ENCODE data around the gene PALLD.

The PALLD gene

GRCh38 chr4:168734703-168735678, 238.1 kb downstream of the PALLD start:
- DNase-seq (ENCODE audit: low spot score), result no peak

- DNase-seq (ENCODE audit: low spot score), result no peak
These were observed 238.9 kb downstream of the PALLD start for GRCh38 chr4:168735735-168736134.

- no peak for DNase-seq (ENCODE audit: low spot score)
These were observed 240.3 kb downstream of the PALLD start for GRCh38 chr4:168736860-168737805.

GRCh38 chr4:168737806-168738172, 240.9 kb downstream of the PALLD start:
- no peak for DNase-seq (ENCODE audit: low spot score)

GRCh38 chr4:168739886-168740285, 243.0 kb downstream of the PALLD start:
- no peak for DNase-seq (ENCODE audit: low spot score)

- no peak for DNase-seq (ENCODE audit: low spot score)
These were observed 243.8 kb downstream of the PALLD start for GRCh38 chr4:168740691-168741090.

- no peak for DNase-seq (ENCODE audit: low spot score)
These were observed 244.7 kb downstream of the PALLD start for GRCh38 chr4:168741281-168742173.

GRCh38 chr4:168743131-168743530, 246.3 kb downstream of the PALLD start:
- DNase-seq (ENCODE audit: low spot score), result no peak

- no peak for DNase-seq (ENCODE audit: low spot score)
These were observed 246.7 kb downstream of the PALLD start for GRCh38 chr4:168743601-168744000.

GRCh38 chr4:168744021-168744420, 247.2 kb downstream of the PALLD start:
- no peak for DNase-seq (ENCODE audit: low spot score)

- DNase-seq (ENCODE audit: low spot score), result no peak
These were observed 252.0 kb downstream of the PALLD start for GRCh38 chr4:168748807-168749206.

- no peak for DNase-seq (ENCODE audit: low spot score)
These were observed 254.7 kb downstream of the PALLD start for GRCh38 chr4:168751263-168752225.

GRCh38 chr4:168755598-168756477, 259.0 kb downstream of the PALLD start:
- DNase-seq (ENCODE audit: low spot score), result no peak

- no peak for DNase-seq (ENCODE audit: low spot score)
These were observed 260.6 kb downstream of the PALLD start for GRCh38 chr4:168757500-168757899.

- no peak for DNase-seq (ENCODE audit: low spot score)
These were observed 261.6 kb downstream of the PALLD start for GRCh38 chr4:168758351-168758876.

GRCh38 chr4:168759321-168759720, 262.5 kb downstream of the PALLD start:
- DNase-seq (ENCODE audit: low spot score), result no peak

- DNase-seq (ENCODE audit: low spot score), result no peak
These were observed 263.2 kb downstream of the PALLD start for GRCh38 chr4:168759959-168760527.

- no peak for DNase-seq (ENCODE audit: low spot score)
These were observed 264.2 kb downstream of the PALLD start for GRCh38 chr4:168761066-168761465.

GRCh38 chr4:168765322-168765721, 268.5 kb downstream of the PALLD start:
- DNase-seq (ENCODE audit: low spot score), result no peak
